ENCODE results near the gene KRT8. TPM values are rescaled to one million over a fixed set of nuclear protein-coding genes. Genes with fewer than 3 reads are reported as not detected.

KRT8 gene
- total and polyA plus RNA-seq, 10 of the 15 experiments (the other 5 are each of a cell fraction or from before 2014, with no cell fraction given), result 0.11 to 5.6 (median 0.37) TPM; not detected in 1

DNA sequence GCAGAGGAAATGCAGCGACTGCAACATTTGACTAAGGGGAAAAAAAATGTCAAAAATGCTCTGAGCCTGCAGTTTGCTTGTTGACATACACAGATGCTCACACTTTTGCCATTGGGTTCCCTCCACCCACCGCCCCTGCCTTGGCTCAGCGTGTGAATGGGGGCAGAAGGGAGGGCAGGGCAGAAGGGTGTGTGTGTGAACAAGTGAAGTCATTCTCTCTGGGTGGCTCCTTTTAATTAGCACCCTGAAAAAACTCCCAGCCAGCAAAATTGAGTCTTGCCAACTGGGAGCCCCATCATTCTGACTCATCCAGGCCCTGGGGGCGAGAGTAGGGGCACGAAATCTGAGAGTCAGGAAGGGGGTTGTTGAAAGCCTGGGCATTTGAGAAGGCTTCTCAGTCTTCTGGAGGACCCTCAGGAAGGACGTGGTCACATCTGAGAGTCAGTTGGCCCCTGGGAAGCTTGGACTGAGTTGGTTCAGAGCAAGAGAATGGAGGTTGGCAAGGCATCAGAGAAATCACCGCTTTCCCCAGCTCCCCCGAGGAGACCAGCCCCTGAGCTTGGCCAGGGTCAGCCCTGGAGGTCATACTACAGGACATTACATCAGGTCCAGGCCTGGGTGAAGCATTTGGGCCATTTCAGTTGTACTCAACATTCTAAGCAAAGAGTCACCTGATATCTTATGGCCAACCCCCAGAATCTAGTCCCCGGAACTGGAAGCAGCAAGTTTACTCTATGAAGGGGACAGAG, 33.4 kb downstream of the KRT8 start:
- no TSS peak for BruUV-seq (replicated peaks)
- H3K9ac ChIP-seq (ENCODE audit: control insufficient read depth, insufficient read depth, low read length), result no peak overlapping the region
- H3K79me2 ChIP-seq (ENCODE audit: control insufficient read depth, insufficient read depth, low read length), result no peaks in the 10 kb centered on the region
- intact Hi-C loops (cut with micrococcal nuclease; ENCODE audit: unreplicated experiment), result loop anchor here (2.0 kb wide), 1 partner anchor 289 kb away; no protein-coding TSS in a partner anchor
- RAD21 ChIA-PET (ENCODE audit: unreplicated experiment), result no interaction called here
- H3K27ac ChIP-seq (ENCODE audit: control insufficient read depth, insufficient read depth), result no peak overlapping the region
- no peak for TF ChIP-seq SP1 (IDR thresholded peaks at IDR 0.05; ENCODE audit: low read depth, low read length)
- TF ChIP-seq RFX5 (IDR thresholded peaks at IDR 0.05; ENCODE audit: low read depth, low read length), result no peak
- no peak for TF ChIP-seq GABPA (IDR thresholded peaks at IDR 0.05; ENCODE audit: low read depth)
- no peak for TF ChIP-seq YY1 (IDR thresholded peaks at IDR 0.05; ENCODE audit: low read depth, low read length)
- no peak for TF ChIP-seq ETV6 (conservative IDR thresholded peaks at IDR 0.05 in 1 of 2, IDR thresholded peaks at IDR 0.05 in 1 of 2; ENCODE audit: borderline replicate concordance in 1 of 2, low read depth in 1 of 2)
- no peak for TF ChIP-seq NFXL1 (IDR thresholded peaks at IDR 0.05; ENCODE audit: borderline replicate concordance)
- TF ChIP-seq DPF2 (IDR thresholded peaks at IDR 0.05), result no peak
- TF ChIP-seq CREM (IDR thresholded peaks at IDR 0.05; ENCODE audit: low read depth), result no peak
- TF ChIP-seq RB1 (IDR thresholded peaks at IDR 0.05; ENCODE audit: borderline replicate concordance), result no peak
- H4K20me1 ChIP-seq (ENCODE audit: control insufficient read depth, insufficient read depth), result no peaks in the 10 kb centered on the region
- FAIRE-seq (no peak), ATAC-seq (no peak), DNase-seq (ENCODE audit: low read depth, low spot score) (no peak)
- in situ Hi-C loops (cut with MboI), result no loop called here
- SMC1A ChIA-PET (ENCODE audit: uncharacterized antibody, unreplicated experiment), result interaction anchor here (1.1 kb wide), 1 partner anchor 10 kb away, joined by 4 read pairs; no protein-coding TSS in a partner anchor
- no peak overlapping the region for H3K4me2 ChIP-seq (ENCODE audit: control insufficient read depth, insufficient read depth)
- H3K4me3 ChIP-seq, result no peak overlapping the region
- H3K27me3 ChIP-seq (replicated peaks in 1 of 2; ENCODE audit: control insufficient read depth in 2 of 2, insufficient read depth in 2 of 2, low read length in 1 of 2), result peaks cover 0 to 3% of the 10 kb centered on the region in 2 experiments; a peak in 2 of 4 replicates
- POLR2A ChIA-PET, result no interaction called here
- H2AFZ ChIP-seq (ENCODE audit: control insufficient read depth, low read depth, low read length), result no peak overlapping the region
- no peaks in the 10 kb centered on the region for H3K9me3 ChIP-seq (replicated peaks; ENCODE audit: control insufficient read depth, insufficient read depth, low read length)
- CTCF ChIA-PET, result interaction anchor here (0.7 to 1.9 kb wide), 7 partner anchors 9 to 498 kb away, joined by 3 to 13 read pairs (median 5); no protein-coding TSS in a partner anchor
- H3K36me3 ChIP-seq (ENCODE audit: control insufficient read depth in 2 of 2, insufficient read depth in 2 of 2, low read length in 1 of 2), result no peaks in the 10 kb centered on the region
- peaks cover 6% of the 10 kb centered on the region for H3K4me1 ChIP-seq (ENCODE audit: control insufficient read depth, insufficient read depth, low read length)
- 43% methylated on average over 9 of the region's 9 CpGs for WGBS (ENCODE audit: insufficient coverage, insufficient replicate concordance, low lambda C conversion rate, missing lambda C conversion rate)

Data from GM12878 (cell line).